ENCODE measurements around the gene ATXN1.
A peak's percentile ranks its signal among the peaks of the same experiment; 100 is the strongest.

ATXN1 gene

GRCh38 chr6:16352258-16352635 is 409.0 kb downstream of the ATXN1 start:
- ATAC-seq: peak; percentile 40; the same call in 2 of the 3 replicates

GRCh38 chr6:16349544-16349943 is 411.7 kb downstream of the ATXN1 start:
- no peak for ATAC-seq
- TF ChIP-seq ZC3H10 (CRISPR knock-in tag; IDR thresholded peaks at IDR 0.05) (no peak), ESRRG (CRISPR knock-in tag; IDR thresholded peaks at IDR 0.05) (no peak), ZNF565 (CRISPR knock-in tag; conservative IDR thresholded peaks at IDR 0.05; ENCODE audit: low read depth) (no peak), CSRNP3 (CRISPR knock-in tag; IDR thresholded peaks at IDR 0.05) (no peak), OSR1 (CRISPR knock-in tag; IDR thresholded peaks at IDR 0.05) (no peak), TOX (CRISPR knock-in tag; IDR thresholded peaks at IDR 0.05; ENCODE audit: borderline replicate concordance) (no peak), ARNTL (CRISPR knock-in tag; IDR thresholded peaks at IDR 0.05; ENCODE audit: borderline replicate concordance, low read depth) (no peak), SNAI2 (CRISPR knock-in tag; IDR thresholded peaks at IDR 0.05) (no peak), CREB5 (CRISPR knock-in tag; IDR thresholded peaks at IDR 0.05; ENCODE audit: low read depth) (no peak), PATZ1 (CRISPR knock-in tag; IDR thresholded peaks at IDR 0.05; ENCODE audit: borderline replicate concordance) (no peak), ISL1 (CRISPR knock-in tag; IDR thresholded peaks at IDR 0.05) (no peak), RARB (CRISPR knock-in tag; IDR thresholded peaks at IDR 0.05) (no peak), ZNF8 (CRISPR knock-in tag; IDR thresholded peaks at IDR 0.05) (no peak), POU6F1 (CRISPR knock-in tag; IDR thresholded peaks at IDR 0.05; ENCODE audit: borderline replicate concordance, low read depth) (no peak), BACH2 (CRISPR knock-in tag; IDR thresholded peaks at IDR 0.05; ENCODE audit: borderline replicate concordance) (no peak), CSDC2 (CRISPR knock-in tag; IDR thresholded peaks at IDR 0.05) (no peak), ZNF70 (CRISPR knock-in tag; IDR thresholded peaks at IDR 0.05) (no peak), ZFP30 (CRISPR knock-in tag; IDR thresholded peaks at IDR 0.05) (no peak)

More at GRCh38 chr6:16352258-16352635, 409.0 kb downstream of the ATXN1 start:
- TF ChIP-seq ZFP3 (CRISPR knock-in tag; IDR thresholded peaks at IDR 0.05) (no peak), GLIS3 (CRISPR knock-in tag; IDR thresholded peaks at IDR 0.05) (no peak), TOX (CRISPR knock-in tag; IDR thresholded peaks at IDR 0.05; ENCODE audit: borderline replicate concordance) (no peak), RARB (CRISPR knock-in tag; IDR thresholded peaks at IDR 0.05) (no peak), CSRNP3 (CRISPR knock-in tag; IDR thresholded peaks at IDR 0.05) (no peak), ESRRG (CRISPR knock-in tag; IDR thresholded peaks at IDR 0.05) (no peak), ZNF70 (CRISPR knock-in tag; IDR thresholded peaks at IDR 0.05) (no peak), PATZ1 (CRISPR knock-in tag; IDR thresholded peaks at IDR 0.05; ENCODE audit: borderline replicate concordance) (no peak), BACH2 (CRISPR knock-in tag; IDR thresholded peaks at IDR 0.05; ENCODE audit: borderline replicate concordance) (no peak), ZNF565 (CRISPR knock-in tag; conservative IDR thresholded peaks at IDR 0.05; ENCODE audit: low read depth) (no peak), PPARA (CRISPR knock-in tag; IDR thresholded peaks at IDR 0.05; ENCODE audit: borderline replicate concordance) (no peak), POU6F1 (CRISPR knock-in tag; IDR thresholded peaks at IDR 0.05; ENCODE audit: borderline replicate concordance, low read depth) (no peak), OSR1 (CRISPR knock-in tag; IDR thresholded peaks at IDR 0.05) (no peak), ZFP30 (CRISPR knock-in tag; IDR thresholded peaks at IDR 0.05) (no peak), CSDC2 (CRISPR knock-in tag; IDR thresholded peaks at IDR 0.05) (no peak)
